WTC11 (cell line): Measurements from ENCODE around the gene ACTRT2. TPM values are rescaled to one million over a fixed set of nuclear protein-coding genes. Genes with fewer than 3 reads are reported as not detected.

Experiments
- ATAC-seq: fragments of 200-7000 bp; cut with Tn5 transposase; 2 replicates; pipeline ENCODE4 v1.10.0; 2021; ENCODE audit warnings: mild to moderate bottlenecking, moderate library complexity
- CTCF ChIA-PET: fragments of 300-600 bp; sonication (Branson Sonifier 250); formaldehyde crosslinking; loops from one replicate; lab custom pipeline; 2021; ENCODE audit warnings: antibody characterized with exemption; lab: Charles Lee
- POLR2A ChIA-PET: fragments of 350-600 bp; sonication (Branson Sonifier 250); formaldehyde crosslinking; loops from one replicate; lab custom pipeline; 2021; ENCODE audit warnings: antibody characterized with exemption; lab: Charles Lee
- DNase-seq: peaks from one replicate; pipeline ENCODE4 v3.0.0; 2021; ENCODE audit warnings: low spot score
- H3K27ac Mint-ChIP-seq: 2 replicates; pipeline ENCODE4 v1.8.0; 2021; ENCODE audit warnings: mixed read lengths
- H3K27me3 Mint-ChIP-seq: 2 replicates; pipeline ENCODE4 v1.8.0; 2021; ENCODE audit warnings: low read depth, mild to moderate bottlenecking, moderate library complexity, mixed read lengths
- H3K36me3 Mint-ChIP-seq: 2 replicates; pipeline ENCODE4 v1.8.0; 2021; ENCODE audit warnings: mixed read lengths
- H3K4me1 Mint-ChIP-seq: 2 replicates; pipeline ENCODE4 v1.8.0; 2022; ENCODE audit warnings: mixed read lengths
- H3K4me3 Mint-ChIP-seq: 2 replicates; pipeline ENCODE4 v1.8.0; 2021; ENCODE audit warnings: mild to moderate bottlenecking, moderate library complexity, mixed read lengths
- H3K9me3 Mint-ChIP-seq: 2 replicates; pipeline ENCODE4 v1.8.0; 2021; ENCODE audit warnings: mixed read lengths
- ATF1 ChIP-seq: sonication (generic); formaldehyde crosslinking; IDR thresholded peaks from 2 replicates; pipeline ENCODE4 v1.8.1; 2023; ENCODE audit warnings: mild to moderate bottlenecking, moderate library complexity, missing genetic modification reagents
- ATF2 ChIP-seq: sonication (generic); formaldehyde crosslinking; IDR thresholded peaks from 2 replicates; pipeline ENCODE4 v1.8.1; 2022; ENCODE audit warnings: low read depth, missing genetic modification reagents, borderline replicate concordance
- ATF3 ChIP-seq: sonication (generic); formaldehyde crosslinking; conservative IDR thresholded peaks from 2 replicates; pipeline ENCODE4 v1.8.1; 2022; ENCODE audit warnings: mild to moderate bottlenecking, missing genetic modification reagents
- CDX4 ChIP-seq: fragments of 250-450 bp; sonication (Bioruptor Pico); IDR thresholded peaks from 2 replicates; pipeline ENCODE4 v1.9.0; 2021; ENCODE audit warnings: moderate library complexity, mild to moderate bottlenecking, inconsistent platforms, borderline replicate concordance
- E2F1 ChIP-seq: sonication (generic); formaldehyde crosslinking; IDR thresholded peaks from 2 replicates; pipeline ENCODE4 v1.8.0; 2022; ENCODE audit warnings: mild to moderate bottlenecking, missing genetic modification reagents
- E2F5 ChIP-seq: sonication (generic); formaldehyde crosslinking; IDR thresholded peaks from 2 replicates; pipeline ENCODE4 v1.8.1; 2022; ENCODE audit warnings: mild to moderate bottlenecking, moderate library complexity, missing genetic modification reagents
- GRHL2 ChIP-seq: fragments of 250-450 bp; sonication (Bioruptor Pico); IDR thresholded peaks from 2 replicates; pipeline ENCODE4 v1.8.0; 2022; ENCODE audit warnings: mild to moderate bottlenecking, moderate library complexity; ENCODE audit not compliant: insufficient replicate concordance, severe bottlenecking
- GTF2I ChIP-seq: fragments of 250-450 bp; sonication (Bioruptor Pico); conservative IDR thresholded peaks from 2 replicates; pipeline ENCODE4 v1.4.0; 2021; ENCODE audit warnings: mild to moderate bottlenecking
- MLX ChIP-seq: sonication (generic); formaldehyde crosslinking; IDR thresholded peaks from 2 replicates; pipeline ENCODE4 v1.8.1; 2023; ENCODE audit warnings: mild to moderate bottlenecking, missing genetic modification reagents, moderate library complexity
- PREB ChIP-seq: sonication (generic); formaldehyde crosslinking; IDR thresholded peaks from 2 replicates; pipeline ENCODE4 v1.8.1; 2022; ENCODE audit warnings: mild to moderate bottlenecking, missing genetic modification reagents, moderate library complexity, borderline replicate concordance
- SMAD4 ChIP-seq: sonication (generic); formaldehyde crosslinking; IDR thresholded peaks from 2 replicates; pipeline ENCODE4 v1.8.0; 2022; ENCODE audit warnings: mild to moderate bottlenecking, missing genetic modification reagents
- ZNF317 ChIP-seq: sonication (generic); formaldehyde crosslinking; IDR thresholded peaks from 2 replicates; pipeline ENCODE4 v1.8.1; 2023; ENCODE audit warnings: low read depth, mild to moderate bottlenecking, moderate library complexity, missing genetic modification reagents, borderline replicate concordance
- ZNF425 ChIP-seq: fragments of 250-450 bp; sonication (Bioruptor Pico); conservative IDR thresholded peaks from 2 replicates; pipeline ENCODE4 v1.9.0; 2021; ENCODE audit warnings: mild to moderate bottlenecking
- ZNF532 ChIP-seq: fragments of 250-450 bp; sonication (Bioruptor Pico); IDR thresholded peaks from 2 replicates; pipeline ENCODE4 v1.9.0; 2021; ENCODE audit warnings: mild to moderate bottlenecking, borderline replicate concordance
- ZSCAN18 ChIP-seq: fragments of 250-450 bp; sonication (Bioruptor Pico); IDR thresholded peaks from 2 replicates; pipeline ENCODE4 v2.1.2; 2022; ENCODE audit warnings: mild to moderate bottlenecking, moderate library complexity
- total RNA-seq: library from RNA; stranded (reverse); gene quantifications from 3 replicates; pipeline ENCODE4 v1.2.3, GENCODE V29; 2021

The ACTRT2 gene
- total RNA-seq, 1 experiment from 2014 or later, result not detected

- POLR2A ChIA-PET, result no interaction called here
- ATAC-seq (no peak), DNase-seq (no peak)
- no peak overlapping the region for H3K27ac Mint-ChIP-seq
- peaks cover 8% of the 10 kb centered on the region; the same call in 1 of the 2 replicates for H3K4me1 Mint-ChIP-seq
- no peak for TF ChIP-seq MLX (CRISPR knock-in tag)
- TF ChIP-seq PREB, result no peak
- TF ChIP-seq ZNF425, result no peak
- TF ChIP-seq GRHL2, result no peak
- TF ChIP-seq E2F5 (CRISPR knock-in tag), result no peak
- no peak for TF ChIP-seq ATF1 (CRISPR knock-in tag)
- no peak for TF ChIP-seq ZNF317 (CRISPR knock-in tag)
- CTCF ChIA-PET, result interaction anchor here (0.6 to 1.0 kb wide), 5 partner anchors 9 to 274 kb away, joined by 3 to 4 read pairs (median 3); no protein-coding TSS in a partner anchor
- peaks cover 10% of the 10 kb centered on the region; the same call in 1 of the 2 replicates for H3K36me3 Mint-ChIP-seq
- H3K9me3 Mint-ChIP-seq, result peaks cover 13% of the 10 kb centered on the region
- H3K4me3 Mint-ChIP-seq, result no peak overlapping the region
- H3K27me3 Mint-ChIP-seq, result peaks cover 2% of the 10 kb centered on the region; the same call in 1 of the 2 replicates
Observed at GRCh38 chr1:3024588-3024987, 3.3 kb downstream of the ACTRT2 start.

GRCh38 chr1:3026124-3026523 lies 4.9 kb downstream of the ACTRT2 start:
- DNase-seq (no peak), ATAC-seq (no peak)
- ChIA-PET POLR2A (no interaction called here), CTCF (no interaction called here)
- peaks cover 2% of the 10 kb centered on the region; the same call in 1 of the 2 replicates for H3K27me3 Mint-ChIP-seq
- peaks cover 13% of the 10 kb centered on the region for H3K9me3 Mint-ChIP-seq
- peaks cover 6% of the 10 kb centered on the region; the same call in 1 of the 2 replicates for H3K36me3 Mint-ChIP-seq
- no peak overlapping the region for H3K4me3 Mint-ChIP-seq
- H3K4me1 Mint-ChIP-seq, result peaks cover 3% of the 10 kb centered on the region; the same call in 1 of the 2 replicates
- H3K27ac Mint-ChIP-seq, result no peak overlapping the region
- no peak for TF ChIP-seq ATF2 (CRISPR knock-in tag)
- no peak for TF ChIP-seq SMAD4 (CRISPR knock-in tag)
- no peak for TF ChIP-seq ZSCAN18
- no peak for TF ChIP-seq CDX4
- TF ChIP-seq ATF3 (CRISPR knock-in tag), result no peak
- no peak for TF ChIP-seq GTF2I (CRISPR knock-in tag)
- TF ChIP-seq ZNF532, result no peak
- TF ChIP-seq E2F1 (CRISPR knock-in tag), result no peak
